AG08395 (cell line): ENCODE results near the gene NRXN3.

ENCODE experiments used
- DNase-seq: peaks from one replicate; pipeline ENCODE4 v3.0.0; 2012; ENCODE audit warnings: mixed read lengths, low spot score

Gene NRXN3

DNA sequence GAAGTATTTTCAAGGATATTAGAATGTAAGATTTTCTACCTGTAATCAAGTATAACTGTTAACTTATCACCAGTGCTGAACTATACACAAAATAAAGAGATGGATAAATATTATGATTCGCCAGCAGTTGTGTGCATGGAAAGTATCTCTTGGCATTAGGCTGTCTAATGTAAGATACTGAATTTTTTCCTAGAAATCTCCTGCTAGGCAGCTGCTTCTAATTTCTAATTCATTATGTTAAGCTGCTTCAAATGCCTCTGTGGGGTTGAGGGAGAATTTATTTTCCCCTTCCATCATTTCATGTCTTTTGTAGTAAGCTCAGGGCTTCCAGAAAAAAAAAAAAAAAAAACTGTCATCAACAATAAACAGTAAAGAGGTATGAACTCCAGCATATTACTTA is 1525.1 kb downstream of the NRXN3 start:
- DNase-seq: no peak

DNA sequence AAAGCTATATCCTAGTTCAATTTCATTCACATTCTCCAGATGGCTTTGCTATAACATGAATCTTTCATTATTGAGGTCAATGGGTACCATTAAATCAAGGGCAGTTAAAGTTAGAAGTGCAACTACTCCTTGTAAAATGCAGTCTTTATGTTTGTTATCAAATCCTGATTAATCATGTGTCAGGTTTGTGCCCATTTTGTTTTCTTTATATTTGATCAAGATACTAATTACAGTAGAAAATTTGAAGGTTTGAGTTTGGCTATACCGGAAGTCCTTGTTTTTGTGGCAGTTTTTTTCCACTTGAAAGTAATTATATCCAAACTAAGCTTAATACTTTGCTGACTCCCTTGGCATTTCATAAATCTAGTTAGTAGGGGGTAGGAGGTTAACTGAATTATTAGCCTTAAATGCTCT is 1528.1 kb downstream of the NRXN3 start:
- no peak for DNase-seq

DNA sequence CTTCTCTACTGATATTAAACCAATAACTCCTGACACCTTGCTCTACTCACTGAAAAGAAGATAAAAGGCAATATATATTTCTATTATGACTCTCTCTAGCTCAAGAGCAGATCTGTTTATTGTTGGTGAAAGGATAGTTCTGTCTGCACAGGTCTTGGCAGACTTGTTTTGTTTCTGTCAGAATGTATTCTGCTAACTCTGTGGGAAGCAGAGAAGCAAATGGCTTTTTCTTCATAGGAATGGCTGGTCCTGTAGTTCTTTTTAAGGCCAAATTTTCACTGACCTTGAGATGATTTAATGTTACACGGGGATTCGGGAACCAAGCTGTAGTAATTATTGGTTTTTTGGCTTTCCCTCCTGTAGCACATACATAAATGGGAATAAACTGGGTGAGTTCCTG is 1529.0 kb downstream of the NRXN3 start:
- no peak for DNase-seq

DNA sequence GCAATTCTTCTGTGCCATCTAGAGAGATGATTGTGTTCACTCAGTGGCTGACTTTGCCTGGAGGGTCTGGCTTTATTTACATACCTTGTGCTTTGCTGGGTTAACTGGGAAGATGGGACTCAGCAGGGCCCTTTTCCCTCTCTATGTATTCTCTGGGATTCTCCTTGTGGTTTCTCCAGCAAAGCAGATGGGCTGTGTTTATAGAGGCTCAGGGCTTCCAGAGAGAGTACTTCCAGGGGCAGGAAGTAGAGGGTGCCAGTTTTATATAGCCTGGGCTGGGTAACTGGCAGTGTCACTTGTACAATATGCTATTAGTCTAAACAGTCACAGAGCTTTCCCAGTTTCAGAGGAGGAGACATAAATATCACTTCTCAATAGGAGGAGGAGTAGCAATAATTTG is 1531.2 kb downstream of the NRXN3 start:
- DNase-seq: no peak

DNA sequence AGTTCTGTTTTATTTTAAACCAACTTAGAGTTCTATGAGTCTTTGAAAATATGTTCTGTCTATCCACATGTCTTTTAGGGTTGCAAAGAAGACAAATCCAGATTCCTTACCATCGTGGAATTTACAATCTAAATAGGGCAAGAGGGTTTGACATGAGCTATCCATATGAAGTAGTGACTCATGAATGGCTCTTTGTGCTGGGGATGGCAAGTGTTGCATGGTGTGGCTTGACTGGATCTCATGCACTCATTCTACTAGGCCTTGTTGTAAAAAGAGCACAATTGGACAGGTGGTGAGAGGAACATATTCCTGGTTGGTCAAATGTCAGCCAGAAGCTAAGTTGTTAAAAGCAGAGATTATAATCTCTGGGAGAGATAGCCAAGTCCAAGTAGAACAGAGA is 1532.0 kb downstream of the NRXN3 start:
- no peak for DNase-seq

DNA sequence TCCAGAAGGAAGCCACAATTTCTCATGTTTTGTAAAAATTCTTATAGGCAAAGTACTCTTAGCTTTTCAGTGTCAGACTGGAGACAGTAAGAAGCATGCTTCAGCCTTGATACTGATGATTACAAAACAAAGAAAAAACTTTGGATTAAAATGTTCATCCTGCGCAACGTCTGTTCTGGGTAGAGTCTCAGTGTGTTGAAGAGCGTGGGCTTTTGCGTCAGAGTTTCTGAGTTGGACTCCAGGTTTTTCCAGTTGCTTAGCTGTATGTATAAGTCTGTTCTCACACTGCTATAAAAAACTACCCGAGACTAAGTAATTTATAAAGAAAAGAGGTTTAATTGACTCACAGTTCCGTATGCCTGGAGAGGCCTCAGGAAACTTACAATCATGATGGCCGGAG is 1533.0 kb downstream of the NRXN3 start:
- DNase-seq: no peak

DNA sequence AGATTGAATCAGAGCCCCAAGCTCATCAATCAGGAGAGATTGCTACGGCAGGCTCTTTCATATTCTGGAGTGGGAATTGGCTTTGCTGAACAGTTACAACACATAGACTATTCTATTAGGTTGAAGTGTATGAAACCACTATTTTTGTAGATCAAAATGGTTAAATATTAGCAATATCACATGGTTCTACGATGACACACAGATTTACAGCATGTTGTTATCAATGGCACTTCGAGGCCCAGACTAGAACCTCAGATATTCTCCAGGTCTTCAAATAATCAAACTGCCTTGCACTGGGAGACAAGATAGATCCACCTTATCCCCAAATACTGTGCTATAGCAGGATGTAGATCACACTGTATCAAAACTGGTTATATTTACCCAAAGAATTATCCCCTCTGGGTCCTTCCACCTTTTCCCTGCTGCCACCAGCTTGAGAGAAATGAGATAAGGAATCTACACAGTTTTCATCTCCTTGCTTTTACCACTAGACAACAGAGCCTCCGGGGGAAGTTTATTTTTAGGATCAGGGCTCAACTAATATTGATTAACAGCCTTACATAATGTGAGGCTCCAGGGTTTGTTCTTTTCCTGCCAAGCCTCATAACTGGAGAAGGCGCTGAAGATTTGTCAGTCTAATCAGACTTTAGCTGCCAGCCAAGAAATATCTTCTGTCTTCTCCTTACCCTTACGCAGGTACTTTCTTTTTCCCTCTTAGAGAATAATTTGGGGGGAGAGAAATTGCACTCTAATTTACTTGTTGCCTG is 1534.1 kb downstream of the NRXN3 start:
- no peak for DNase-seq

DNA sequence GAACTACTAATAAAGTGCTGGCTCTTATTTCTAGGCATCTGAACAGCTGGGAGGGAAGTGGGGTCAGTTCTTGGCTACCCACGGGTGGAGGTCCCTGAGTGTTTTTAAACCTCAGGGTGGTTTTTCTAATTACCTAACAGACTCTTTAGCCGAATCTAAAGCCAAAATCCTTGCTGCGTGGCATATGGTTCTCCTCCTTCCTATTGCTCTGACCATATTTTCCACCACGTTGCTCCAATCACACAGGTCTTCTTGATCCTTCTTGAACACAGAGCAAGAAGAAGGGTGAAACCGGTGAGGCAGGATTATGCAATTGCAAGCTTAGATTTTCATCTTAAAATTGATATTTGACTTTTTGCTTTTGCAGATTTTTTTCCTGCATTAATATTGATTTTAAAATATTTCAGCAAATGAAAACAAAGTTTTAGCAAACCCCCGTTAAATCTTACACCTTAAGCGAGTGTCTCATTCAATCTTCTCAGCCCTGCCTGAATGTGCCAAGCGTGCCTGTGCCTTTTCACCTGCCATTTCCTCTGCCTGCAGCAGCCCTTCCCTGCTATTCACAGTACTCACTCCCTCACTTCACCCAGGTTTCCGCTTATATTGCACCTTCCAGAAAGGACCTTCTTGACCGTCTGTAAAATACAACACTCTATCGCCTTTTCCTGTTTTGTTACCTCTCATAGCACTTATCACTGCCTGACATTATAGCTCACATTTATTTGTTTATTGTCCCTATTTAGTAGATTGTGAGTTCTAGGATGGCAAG is 1535.1 kb downstream of the NRXN3 start:
- DNase-seq: no peak

DNA sequence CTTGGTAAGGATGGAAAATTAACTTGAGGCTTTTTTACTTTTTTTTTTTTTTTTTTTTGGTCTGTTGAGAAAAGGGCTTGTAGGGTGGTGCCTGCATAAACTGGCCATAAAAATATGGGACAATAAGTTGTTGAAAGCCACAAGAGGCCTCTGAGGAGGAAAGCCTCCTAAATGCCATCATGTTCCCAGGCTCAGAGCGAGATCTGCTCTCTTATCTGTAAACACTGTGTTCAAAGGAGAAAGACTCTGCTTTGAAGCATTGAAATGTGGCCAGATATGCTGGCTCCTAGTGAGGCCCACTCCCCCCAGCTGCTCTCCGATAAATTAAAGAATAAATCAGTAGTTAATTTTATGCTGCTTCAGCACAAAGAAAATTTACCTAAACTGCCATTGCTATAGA is 1536.2 kb downstream of the NRXN3 start:
- no peak for DNase-seq

DNA sequence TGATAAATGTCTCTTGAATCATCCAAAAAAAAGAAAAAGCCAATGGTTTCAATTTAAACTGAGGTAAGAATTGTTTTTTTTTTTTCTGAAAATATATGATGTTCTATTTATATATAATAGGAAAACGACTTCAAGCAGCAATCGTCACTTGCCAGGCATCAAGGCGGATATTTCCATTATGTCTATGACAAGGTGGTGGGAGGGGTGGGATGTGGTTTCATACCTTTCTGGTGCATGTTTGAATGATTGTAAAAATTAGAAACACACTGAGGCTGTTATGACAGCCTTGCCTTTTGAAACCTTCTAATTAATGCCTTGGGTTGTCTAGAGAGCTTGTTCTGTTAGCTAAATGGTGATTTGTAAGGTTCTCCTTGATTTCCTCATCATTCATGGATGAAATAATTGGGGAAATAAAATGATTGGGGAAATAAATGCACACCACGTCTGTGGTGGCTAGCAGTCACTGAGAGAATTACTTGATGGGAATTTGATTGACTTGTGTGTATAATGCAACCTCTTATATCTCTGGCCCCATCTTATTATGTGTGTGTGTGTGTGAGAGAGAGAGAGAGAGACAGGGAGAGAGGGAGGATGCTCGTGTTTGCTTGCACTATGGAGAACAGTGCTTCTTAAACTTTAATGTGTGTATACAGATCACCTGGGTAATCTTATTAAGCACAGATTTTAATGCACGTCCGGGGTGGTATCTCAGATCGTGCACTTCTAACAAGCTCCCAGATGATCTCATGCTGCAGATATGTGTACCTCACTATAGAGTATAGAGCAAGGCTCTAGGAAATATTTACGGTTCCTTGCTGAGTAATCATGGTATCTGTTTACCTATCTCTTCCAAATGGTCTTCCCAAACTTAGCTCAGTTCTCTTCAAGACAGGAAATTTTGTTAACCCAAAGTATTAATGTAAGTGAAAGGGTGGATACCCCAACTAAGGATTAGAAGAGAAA is 1538.5 kb downstream of the NRXN3 start:
- DNase-seq: no peak

DNA sequence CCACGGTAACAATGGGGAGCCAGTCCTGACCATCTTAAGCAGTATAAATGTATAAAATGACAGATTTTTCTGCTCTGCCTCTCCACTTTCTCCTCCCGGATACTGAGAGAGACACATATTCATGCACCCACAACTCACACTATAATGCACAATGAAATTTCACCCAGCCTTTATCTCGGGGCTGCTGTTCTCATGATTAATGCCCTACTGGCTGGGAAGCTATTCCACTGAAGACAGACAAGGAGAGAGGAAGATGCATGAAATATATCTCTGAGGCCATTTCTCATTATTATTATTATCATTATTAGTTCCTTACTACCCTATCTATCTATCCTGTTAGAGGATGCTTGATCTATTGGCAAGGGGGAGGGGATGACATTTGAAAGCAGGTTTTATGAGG is 1539.4 kb downstream of the NRXN3 start:
- no peak for DNase-seq

DNA sequence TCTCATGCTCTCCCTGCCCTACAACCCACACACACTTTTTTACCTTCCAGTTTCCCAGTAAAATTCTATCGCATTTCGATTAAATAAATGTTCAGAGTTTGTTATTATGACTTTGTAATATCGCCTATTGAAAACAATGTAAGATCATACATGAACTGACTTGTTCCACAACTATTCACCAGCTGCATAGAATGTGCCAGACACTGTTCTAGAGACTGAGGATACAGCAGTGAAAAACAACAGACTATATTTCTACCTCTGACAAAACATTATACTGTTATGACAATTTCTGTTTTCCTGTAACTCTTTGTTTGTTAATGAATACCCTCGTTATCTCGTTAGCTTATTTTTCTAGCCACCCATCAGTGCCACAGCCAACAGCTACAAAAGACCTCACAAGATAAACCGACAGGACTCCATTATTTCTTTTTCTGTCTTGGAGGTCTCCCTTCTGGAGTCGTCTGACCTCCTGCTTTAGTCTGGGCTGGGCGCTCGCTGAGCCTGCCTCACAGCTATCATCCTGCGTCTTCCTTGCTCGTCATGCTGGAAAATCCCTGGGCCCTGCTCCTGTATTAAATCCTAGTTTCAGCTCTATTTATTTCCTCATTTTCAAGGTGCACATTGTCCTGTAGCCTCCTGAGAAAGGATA is 1542.3 kb downstream of the NRXN3 start:
- DNase-seq: no peak

DNA sequence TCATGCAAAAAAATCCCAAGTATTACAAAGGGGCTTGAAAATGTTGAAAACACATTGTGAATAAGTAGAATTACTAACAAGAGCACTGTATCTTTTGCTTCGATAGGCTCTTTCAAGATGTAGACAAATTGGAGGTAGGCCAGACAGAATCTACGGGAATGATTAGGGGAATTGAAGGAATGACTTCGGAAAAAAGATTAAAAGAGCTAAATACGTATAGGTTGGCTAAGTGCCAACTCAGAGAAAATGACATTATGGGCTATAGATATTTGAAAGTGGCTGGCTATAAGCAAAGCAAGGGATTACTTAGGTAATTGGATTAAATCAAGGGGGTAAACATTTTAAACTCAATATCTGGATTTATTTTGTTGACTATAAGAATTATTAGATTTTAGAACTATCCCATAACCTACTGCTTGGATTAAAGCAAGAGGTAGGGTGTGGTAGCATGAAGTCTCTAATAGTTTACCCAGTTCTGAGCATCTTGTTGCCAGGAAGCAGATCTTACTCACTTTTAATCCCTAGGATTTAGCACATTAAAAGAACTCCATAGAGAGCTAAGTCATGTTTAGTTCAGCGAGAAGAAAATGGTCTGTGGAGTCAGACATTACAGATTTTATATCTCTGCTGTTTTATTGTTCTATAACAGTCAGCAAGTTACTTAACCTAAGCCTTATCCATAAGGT is 1551.4 kb downstream of the NRXN3 start:
- no peak for DNase-seq

DNA sequence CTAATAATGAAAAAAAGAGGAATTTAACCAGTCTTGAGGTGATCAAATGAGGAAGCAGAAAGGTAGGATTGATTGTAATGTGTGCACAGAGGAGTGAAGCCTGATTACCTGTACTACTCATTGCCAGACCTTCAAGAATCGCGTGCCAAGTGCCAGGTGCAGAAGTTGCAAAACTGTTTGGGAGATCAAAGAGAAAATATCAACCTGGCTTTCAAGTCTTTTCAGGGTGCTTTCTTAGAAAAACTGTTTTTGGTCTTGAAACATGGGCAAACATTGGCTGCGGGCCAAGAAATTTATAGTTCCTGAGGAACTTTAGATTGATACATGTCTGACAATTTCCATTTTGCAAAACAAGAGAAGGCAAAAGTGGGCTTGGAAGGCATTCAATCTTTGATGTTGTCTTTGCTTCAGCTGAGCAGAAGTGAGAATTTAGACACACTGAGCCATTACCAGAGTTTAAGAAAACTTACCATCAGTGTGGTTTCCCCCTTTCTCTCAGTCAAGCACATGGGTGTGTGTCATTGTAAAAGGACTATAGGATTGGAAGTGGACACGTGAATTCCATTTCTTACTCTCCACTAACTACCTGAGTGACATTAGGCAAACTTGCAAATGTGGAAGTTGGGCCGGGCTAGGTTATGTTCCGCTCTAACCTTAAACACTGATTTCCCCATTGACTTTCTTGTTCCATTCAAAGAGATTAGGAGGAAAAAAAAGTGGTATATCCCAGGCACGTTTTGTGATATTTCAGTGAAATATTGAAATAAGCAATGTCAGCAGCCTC is 1555.0 kb downstream of the NRXN3 start:
- DNase-seq: no peak

DNA sequence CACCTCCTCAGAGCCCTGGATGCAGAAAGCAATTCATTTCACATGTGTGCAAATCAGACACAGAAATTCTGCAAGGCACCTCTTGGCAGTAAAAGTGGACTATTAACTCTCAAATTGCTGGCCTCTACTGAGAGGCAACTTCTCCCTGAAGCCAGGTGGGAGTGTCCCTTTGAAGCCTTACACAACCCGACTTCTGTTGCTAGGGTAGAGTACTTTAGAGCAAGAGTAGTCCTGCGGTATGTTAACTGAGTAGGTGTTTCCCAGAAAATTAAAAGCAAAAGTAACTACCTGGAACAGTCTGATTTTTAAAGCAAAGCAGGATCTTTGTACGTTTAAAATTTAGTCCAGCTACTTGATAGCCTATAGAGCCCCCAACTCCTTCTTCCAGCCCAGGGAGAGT is 1557.7 kb downstream of the NRXN3 start:
- DNase-seq: no peak

DNA sequence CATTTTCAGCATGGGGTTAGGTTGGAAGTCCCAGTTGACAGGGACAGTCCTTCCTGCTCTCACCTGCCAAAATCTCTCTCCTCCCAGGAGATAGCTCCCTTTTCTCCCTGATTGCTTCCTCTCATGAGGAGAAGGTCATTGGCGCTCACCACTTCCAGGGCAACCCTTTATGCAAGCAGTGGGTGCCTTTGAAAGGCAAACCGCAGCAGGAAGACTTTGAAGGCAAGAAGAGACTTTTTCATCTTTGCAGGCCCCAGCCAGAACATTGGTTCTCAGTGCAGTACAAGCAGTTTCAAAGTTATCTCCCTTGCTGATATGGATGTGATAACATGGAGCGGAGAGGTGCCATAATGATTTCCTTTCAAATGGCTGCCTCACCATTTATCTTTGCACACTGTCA is 1558.2 kb downstream of the NRXN3 start:
- no peak for DNase-seq

DNA sequence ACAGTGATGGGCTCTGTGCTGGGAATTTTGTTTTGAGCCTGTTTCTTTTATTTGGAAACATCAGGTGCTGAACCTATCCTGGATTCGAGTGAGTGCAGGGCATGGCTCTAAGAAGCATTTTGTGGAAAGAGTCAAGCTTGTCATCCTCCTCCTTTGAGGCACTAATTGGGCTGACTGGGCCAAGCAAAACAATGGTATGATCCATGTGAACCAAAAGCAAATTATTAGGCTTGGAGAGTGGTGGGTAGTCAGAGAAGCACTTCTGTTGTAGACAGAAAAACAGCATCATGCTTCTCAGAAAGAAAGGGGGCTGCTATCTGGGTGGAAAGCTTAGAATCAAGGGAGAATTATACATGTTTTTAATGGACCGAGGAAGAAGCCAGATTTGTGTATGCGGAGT is 1559.6 kb downstream of the NRXN3 start:
- no peak for DNase-seq

DNA sequence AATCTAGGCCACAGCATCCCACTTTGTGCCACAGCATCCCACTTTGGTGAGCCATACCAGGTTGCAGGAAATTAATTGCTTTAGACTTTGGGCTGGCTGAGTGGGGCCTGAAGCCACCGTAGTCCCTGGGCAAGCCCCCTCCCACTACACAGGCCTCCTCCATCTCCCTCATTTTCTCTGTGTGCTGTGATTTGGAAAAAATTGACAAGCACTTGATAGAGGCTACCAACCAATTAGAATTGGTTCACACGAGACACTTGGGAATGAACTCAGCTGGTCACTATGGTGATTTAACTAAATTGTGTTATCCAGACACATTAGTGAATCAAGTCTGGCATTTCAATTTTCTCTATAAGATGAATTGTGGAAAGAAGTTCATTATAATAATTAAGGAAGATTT is 1560.0 kb downstream of the NRXN3 start:
- DNase-seq: no peak

DNA sequence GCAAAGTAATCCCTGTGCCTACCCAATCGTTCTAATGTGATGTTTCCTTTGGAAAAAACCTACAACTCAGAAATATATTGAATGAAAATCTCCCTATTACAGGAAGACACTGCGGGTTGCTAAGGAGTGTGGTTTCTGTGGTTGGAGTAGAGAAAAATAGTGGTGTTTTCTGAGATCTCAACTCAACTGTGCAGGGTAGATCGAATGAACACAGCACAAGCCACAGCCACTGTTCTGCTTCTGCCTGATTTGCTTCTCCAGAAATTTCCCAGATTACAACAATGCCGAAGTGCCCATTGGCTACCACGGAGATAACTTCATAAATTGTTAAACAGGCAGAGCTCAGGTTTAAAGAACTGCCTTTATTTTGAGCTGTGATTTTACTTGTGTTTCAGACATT is 1560.8 kb downstream of the NRXN3 start:
- no peak for DNase-seq

DNA sequence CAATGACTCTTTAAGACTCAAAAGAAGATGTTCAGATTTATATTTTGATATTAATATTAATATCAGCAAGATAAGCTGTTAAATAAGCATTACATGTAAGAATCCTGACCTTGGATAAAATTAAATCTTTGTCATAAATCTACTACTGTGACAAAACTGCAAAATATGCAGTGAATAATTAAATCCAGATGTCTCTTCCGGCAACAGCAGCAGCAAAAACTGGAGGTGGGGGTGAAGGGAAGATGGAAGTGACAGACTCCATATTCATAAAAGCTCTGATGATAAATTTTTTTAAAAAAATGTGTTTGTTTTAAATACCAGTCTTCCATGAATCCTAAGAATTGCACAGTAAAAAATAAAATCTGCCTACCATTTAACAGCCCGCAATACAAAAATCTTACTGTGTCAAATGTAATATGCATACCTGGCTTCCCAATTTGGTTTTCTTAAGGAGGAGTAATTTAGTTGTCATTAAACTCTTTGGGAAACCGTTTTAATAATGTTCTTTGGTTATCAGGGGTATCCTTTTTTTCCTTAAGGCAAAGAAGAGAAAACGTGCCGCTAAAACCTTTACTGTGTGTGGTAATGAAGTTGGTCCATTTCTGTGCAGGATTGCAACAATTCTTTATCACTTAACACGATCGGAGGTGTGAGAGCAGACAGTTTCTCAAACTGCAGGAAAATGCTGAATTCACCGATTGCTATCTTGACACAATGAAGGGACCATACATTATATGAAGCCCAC is 1562.9 kb downstream of the NRXN3 start:
- DNase-seq: no peak
